ENCODE data around the gene AMPH. TPM values are rescaled to one million over a fixed set of nuclear protein-coding genes. Genes with fewer than 3 reads are reported as not detected.

AMPH gene
- total and polyA plus RNA-seq, 9 of the 15 experiments (the other 6 are each of a cell fraction or from before 2014, with no cell fraction given) = 0.03 to 0.35 TPM; not detected in 7

DNA sequence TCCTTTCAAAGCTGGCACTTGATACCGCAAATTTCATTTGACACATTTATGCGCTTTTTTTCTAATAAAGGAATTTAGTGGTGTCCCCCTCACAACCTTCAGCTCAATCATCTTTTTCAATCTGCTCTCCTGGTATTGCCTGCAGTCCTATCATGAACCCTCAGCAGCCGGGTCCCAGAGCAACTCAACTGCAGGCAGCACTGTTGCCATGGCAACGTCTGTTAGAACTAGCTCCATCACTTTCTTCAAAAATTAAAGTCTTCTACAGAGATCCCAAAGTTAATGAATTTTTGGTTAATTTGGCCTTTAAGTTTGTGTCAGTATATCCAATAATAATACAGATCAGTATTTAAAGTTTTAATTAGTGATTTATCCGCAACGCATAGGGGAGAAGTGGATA lies 221.6 kb downstream of the AMPH start:
- Histone ChIP-seq H3K79me2 (ENCODE audit: control insufficient read depth, insufficient read depth, low read length) (no peaks in the 10 kb centered on the region), H3K27me3 (ENCODE audit: control insufficient read depth in 2 of 2, insufficient read depth in 2 of 2, low read length in 2 of 2) (no peaks in the 10 kb centered on the region), H3K4me2 (ENCODE audit: insufficient read depth, low read length) (no peak overlapping the region), H4K20me1 (replicated peaks; ENCODE audit: control insufficient read depth, insufficient read depth, low read length) (no peaks in the 10 kb centered on the region), H3K9me3 (replicated peaks; ENCODE audit: control insufficient read depth, insufficient read depth, low read depth, low read length) (no peaks in the 10 kb centered on the region), H3K4me1 (replicated peaks in 1 of 2; ENCODE audit: control insufficient read depth in 2 of 2, insufficient read depth in 2 of 2, low read length in 2 of 2) (peaks cover 0 to 2% of the 10 kb centered on the region in 2 experiments; a peak in 1 of 5 replicates), H3K9me1 (ENCODE audit: control insufficient read depth, insufficient read depth, low read length) (no peaks in the 10 kb centered on the region), H2AFZ (ENCODE audit: low read depth, low read length) (no peak overlapping the region), H3K9ac (ENCODE audit: insufficient read depth in 1 of 2, low read depth in 2 of 2, low read length in 2 of 2) (no peak overlapping the region), H3K4me3 (no peak overlapping the region), H3K36me3 (ENCODE audit: control insufficient read depth, insufficient read depth, low read length) (no peaks in the 10 kb centered on the region), H3K27ac (ENCODE audit: extremely low read depth, low read depth, low read length) (no peak overlapping the region)
- BruUV-seq (replicated peaks) = no TSS peak
- DNase-seq (ENCODE audit: extremely low read depth in 1 of 4, low spot score in 3 of 4) = peak in 2 of 4 experiments; percentile 16 to 19
- intact Hi-C loops (cut with micrococcal nuclease) = no loop called here
- WGBS (ENCODE audit: insufficient coverage, low coverage, missing lambda C conversion rate) = 2% methylated on average over 6 of the region's 6 CpGs
- ChIA-PET POLR2A (no interaction called here), CTCF (ENCODE audit: low intra/inter-chr PET ratio) (no interaction called here)
- TF ChIP-seq RFX1 (IDR thresholded peaks at IDR 0.05) = peak; percentile 84
- TF ChIP-seq, protein P1, sequence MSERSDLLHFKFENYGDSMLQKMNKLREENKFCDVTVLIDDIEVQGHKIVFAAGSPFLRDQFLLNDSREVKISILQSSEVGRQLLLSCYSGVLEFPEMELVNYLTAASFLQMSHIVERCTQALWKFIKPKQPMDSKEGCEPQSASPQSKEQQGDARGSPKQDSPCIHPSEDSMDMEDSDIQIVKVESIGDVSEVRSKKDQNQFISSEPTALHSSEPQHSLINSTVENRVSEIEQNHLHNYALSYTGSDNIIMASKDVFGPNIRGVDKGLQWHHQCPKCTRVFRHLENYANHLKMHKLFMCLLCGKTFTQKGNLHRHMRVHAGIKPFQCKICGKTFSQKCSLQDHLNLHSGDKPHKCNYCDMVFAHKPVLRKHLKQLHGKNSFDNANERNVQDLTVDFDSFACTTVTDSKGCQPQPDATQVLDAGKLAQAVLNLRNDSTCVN (CRISPR knock-in tag; IDR thresholded peaks at IDR 0.05) = no peak
- ATAC-seq = no peak
- in situ Hi-C loops (cut with MboI) = loop anchor here (25.0 kb wide), 1 partner anchor 1103 kb away; no protein-coding TSS in a partner anchor
- FAIRE-seq = no peak

- H3K9ac ChIP-seq (ENCODE audit: insufficient read depth in 1 of 2, low read depth in 2 of 2, low read length in 2 of 2) = no peak overlapping the region
- no peaks in the 10 kb centered on the region for H4K20me1 ChIP-seq (replicated peaks; ENCODE audit: control insufficient read depth, insufficient read depth, low read length)
- in situ Hi-C loops (cut with MboI) (loop anchor here (5.0 kb wide), 1 partner anchor 263 kb away; no protein-coding TSS in a partner anchor), intact Hi-C loops (cut with micrococcal nuclease) (loop anchor here (1.0 to 2.0 kb wide), 2 partner anchors 261 to 1122 kb away; no protein-coding TSS in a partner anchor)
- H3K9me1 ChIP-seq (ENCODE audit: control insufficient read depth, insufficient read depth, low read length) = no peaks in the 10 kb centered on the region
- FAIRE-seq (peak; percentile 85), ATAC-seq (peak; percentile 84), DNase-seq (ENCODE audit: extremely low read depth in 1 of 4, low spot score in 3 of 4) (peak; percentile 44 to 62 (median 52))
- no peaks in the 10 kb centered on the region for H3K27me3 ChIP-seq (ENCODE audit: control insufficient read depth in 2 of 2, insufficient read depth in 2 of 2, low read length in 2 of 2)
- H3K4me1 ChIP-seq (replicated peaks in 1 of 2; ENCODE audit: control insufficient read depth in 2 of 2, insufficient read depth in 2 of 2, low read length in 2 of 2) = no peaks in the 10 kb centered on the region
- 3% methylated on average over 9 of the region's 9 CpGs for WGBS (ENCODE audit: insufficient coverage, low coverage, missing lambda C conversion rate)
- BruUV-seq (replicated peaks) = no TSS peak
- no peak overlapping the region for H3K27ac ChIP-seq (ENCODE audit: extremely low read depth, low read depth, low read length)
- no peaks in the 10 kb centered on the region for H3K79me2 ChIP-seq (ENCODE audit: control insufficient read depth, insufficient read depth, low read length)
- no peaks in the 10 kb centered on the region for H3K36me3 ChIP-seq (ENCODE audit: control insufficient read depth, insufficient read depth, low read length)
- no peak overlapping the region for H2AFZ ChIP-seq (ENCODE audit: low read depth, low read length)
- ChIA-PET POLR2A (interaction anchor here (1.2 kb wide), 1 partner anchor 21 kb away, joined by 3 read pairs; no protein-coding TSS in a partner anchor), CTCF (ENCODE audit: low intra/inter-chr PET ratio) (interaction anchor here (0.7 to 1.3 kb wide), 2 partner anchors 13 to 262 kb away, joined by 6 to 8 read pairs; no protein-coding TSS in a partner anchor)
- H3K4me3 ChIP-seq = no peak overlapping the region
- no peak overlapping the region for H3K4me2 ChIP-seq (ENCODE audit: insufficient read depth, low read length)
- no peaks in the 10 kb centered on the region for H3K9me3 ChIP-seq (replicated peaks; ENCODE audit: control insufficient read depth, insufficient read depth, low read depth, low read length)
- TF ChIP-seq FOXA3 (CRISPR knock-in tag; conservative IDR thresholded peaks at IDR 0.05 in 1 of 2, IDR thresholded peaks at IDR 0.05 in 1 of 2) (no peak), REST (IDR thresholded peaks at IDR 0.05; ENCODE audit: borderline replicate concordance) (peak; percentile 48; the same call in 1 of the 2 replicates), REST (CRISPR knock-in tag; IDR thresholded peaks at IDR 0.05; ENCODE audit: low read depth) (no peak)
These were observed 232.3 kb downstream of the AMPH start for GRCh38 chr7:38398725-38399321.

Measured in K562 (cell line).